ENCODE data around the gene BBS9.
"Not testable (repeated sequence)": the region's sequence is repeated elsewhere in the genome, so short reads cannot be mapped to it uniquely, and the experiment has no call there.

BBS9 gene

GRCh38 chr7:33271839-33272371 lies 142.5 kb downstream of the BBS9 start:
- not testable (repeated sequence) for DNase-seq (ENCODE audit: low read depth in 2 of 3, low spot score in 1 of 3)

- DNase-seq (ENCODE audit: low read depth in 2 of 3, low spot score in 1 of 3) = no peak
Observed at GRCh38 chr7:33273356-33273755, 144.0 kb downstream of the BBS9 start.

- DNase-seq (ENCODE audit: low read depth in 2 of 3, low spot score in 1 of 3) = no peak
Observed at GRCh38 chr7:33276325-33276724, 147.0 kb downstream of the BBS9 start.

GRCh38 chr7:33276729-33277128 lies 147.4 kb downstream of the BBS9 start:
- DNase-seq (ENCODE audit: low read depth in 2 of 3, low spot score in 1 of 3) = no peak

GRCh38 chr7:33278095-33278494 lies 148.7 kb downstream of the BBS9 start:
- DNase-seq (ENCODE audit: low read depth in 2 of 3, low spot score in 1 of 3) = no peak

- DNase-seq (ENCODE audit: low read depth in 2 of 3, low spot score in 1 of 3) = no peak
Observed at GRCh38 chr7:33286501-33286900, 157.1 kb downstream of the BBS9 start.

- no peak for DNase-seq (ENCODE audit: low read depth in 2 of 3, low spot score in 1 of 3)
Observed at GRCh38 chr7:33287738-33288137, 158.4 kb downstream of the BBS9 start.

GRCh38 chr7:33298848-33299247 lies 169.5 kb downstream of the BBS9 start:
- DNase-seq (ENCODE audit: low read depth in 2 of 3, low spot score in 1 of 3) = no peak

GRCh38 chr7:33299425-33299824 lies 170.1 kb downstream of the BBS9 start:
- no peak for DNase-seq (ENCODE audit: low read depth in 2 of 3, low spot score in 1 of 3)

- no peak for DNase-seq (ENCODE audit: low read depth in 2 of 3, low spot score in 1 of 3)
Observed at GRCh38 chr7:33300131-33300530, 170.8 kb downstream of the BBS9 start.

GRCh38 chr7:33300742-33301141 lies 171.4 kb downstream of the BBS9 start:
- DNase-seq (ENCODE audit: low read depth in 2 of 3, low spot score in 1 of 3) = no peak

GRCh38 chr7:33303978-33304557 lies 174.7 kb downstream of the BBS9 start:
- not testable (repeated sequence) for DNase-seq (ENCODE audit: low read depth in 2 of 3, low spot score in 1 of 3)

- no peak for DNase-seq (ENCODE audit: low read depth in 2 of 3, low spot score in 1 of 3)
Observed at GRCh38 chr7:33307205-33307604, 177.8 kb downstream of the BBS9 start.

- no peak for DNase-seq (ENCODE audit: low read depth in 2 of 3, low spot score in 1 of 3)
Observed at GRCh38 chr7:33310546-33310945, 181.2 kb downstream of the BBS9 start.

GRCh38 chr7:33325754-33326484 lies 196.6 kb downstream of the BBS9 start:
- no peak for DNase-seq (ENCODE audit: low read depth in 2 of 3, low spot score in 1 of 3)

- DNase-seq (ENCODE audit: low read depth in 2 of 3, low spot score in 1 of 3) = no peak
Observed at GRCh38 chr7:33326485-33326848, 197.1 kb downstream of the BBS9 start.

- no peak for DNase-seq (ENCODE audit: low read depth in 2 of 3, low spot score in 1 of 3)
Observed at GRCh38 chr7:33327427-33327826, 198.1 kb downstream of the BBS9 start.

- DNase-seq (ENCODE audit: low read depth in 2 of 3, low spot score in 1 of 3) = no peak
Observed at GRCh38 chr7:33334349-33334748, 205.0 kb downstream of the BBS9 start.

GRCh38 chr7:33336820-33337219 lies 207.5 kb downstream of the BBS9 start:
- no peak for DNase-seq (ENCODE audit: low read depth in 2 of 3, low spot score in 1 of 3)

- DNase-seq (ENCODE audit: low read depth in 2 of 3, low spot score in 1 of 3) = no peak
Observed at GRCh38 chr7:33339074-33339790, 209.9 kb downstream of the BBS9 start.

- DNase-seq (ENCODE audit: low read depth in 2 of 3, low spot score in 1 of 3) = no peak
Observed at GRCh38 chr7:33346055-33346454, 216.7 kb downstream of the BBS9 start.

GRCh38 chr7:33350577-33350976 lies 221.2 kb downstream of the BBS9 start:
- DNase-seq (ENCODE audit: low read depth in 2 of 3, low spot score in 1 of 3) = no peak
